Urothelium cell line (cell line): ENCODE results near the gene MCM10.
"Not testable (repeated sequence)": the region's sequence is repeated elsewhere in the genome, so short reads cannot be mapped to it uniquely, and the experiment has no call there.

Source experiments
- DNase-seq: peaks from one replicate; pipeline ENCODE4 v3.0.0; 2011; ENCODE audit warnings: low spot score, mixed read lengths
- FAIRE-seq: peaks from 2 replicates; lab custom pipeline; 2011; peaks lifted over from hg19 to GRCh38; lab: Jason Lieb, UNC

MCM10 gene

DNA sequence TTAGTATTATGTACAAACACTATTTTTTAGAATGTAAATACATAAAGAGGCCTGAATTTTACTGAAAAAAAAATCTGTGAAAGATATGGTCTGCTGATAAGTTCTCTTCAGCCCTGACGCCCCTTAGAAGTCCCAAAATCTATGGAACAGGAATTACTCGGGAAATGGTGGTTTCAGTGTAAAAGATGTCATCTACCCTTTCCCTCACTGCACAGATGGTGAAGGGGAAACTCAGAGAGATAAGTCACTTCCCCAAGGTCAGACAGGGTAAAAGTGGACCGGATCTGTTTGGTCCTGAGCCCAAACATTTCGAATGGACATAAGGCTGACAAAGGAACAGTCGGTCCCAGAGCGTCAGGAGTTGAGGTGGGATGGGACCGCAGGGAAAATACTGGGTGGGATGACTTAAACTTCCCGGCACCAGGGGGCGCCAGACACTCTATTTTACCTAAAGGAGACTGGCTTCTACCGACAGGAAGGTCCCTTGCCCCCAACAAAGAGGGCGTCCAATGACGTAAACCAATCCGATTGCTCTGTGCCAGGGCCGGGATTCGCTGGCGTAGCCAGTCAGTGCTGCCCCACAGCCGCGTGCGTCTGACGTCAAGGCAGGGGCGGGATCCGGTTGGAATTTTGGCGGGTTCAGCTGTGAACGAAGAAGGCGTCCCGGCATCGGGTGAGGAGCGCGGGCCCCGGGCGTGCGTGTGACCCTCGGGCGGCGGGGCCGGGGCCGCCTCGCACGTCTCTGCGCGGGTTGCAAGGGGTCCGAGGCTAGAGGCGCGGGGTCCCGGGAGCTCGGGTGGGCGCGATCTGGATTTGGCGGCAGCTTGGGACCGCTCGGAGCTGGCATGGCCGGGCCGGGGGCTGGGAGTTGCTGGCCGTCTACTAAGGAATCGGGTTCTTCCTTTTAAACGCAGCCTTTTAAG lies at the start of gene MCM10:
MCM10 (plus strand) TSS at position 625 of the 923 bp plus-strand sequence. CDS start 2,645 bp downstream, outside the sequence.
- DNase-seq (peak; percentile 99), FAIRE-seq (peak; percentile 95)

DNA sequence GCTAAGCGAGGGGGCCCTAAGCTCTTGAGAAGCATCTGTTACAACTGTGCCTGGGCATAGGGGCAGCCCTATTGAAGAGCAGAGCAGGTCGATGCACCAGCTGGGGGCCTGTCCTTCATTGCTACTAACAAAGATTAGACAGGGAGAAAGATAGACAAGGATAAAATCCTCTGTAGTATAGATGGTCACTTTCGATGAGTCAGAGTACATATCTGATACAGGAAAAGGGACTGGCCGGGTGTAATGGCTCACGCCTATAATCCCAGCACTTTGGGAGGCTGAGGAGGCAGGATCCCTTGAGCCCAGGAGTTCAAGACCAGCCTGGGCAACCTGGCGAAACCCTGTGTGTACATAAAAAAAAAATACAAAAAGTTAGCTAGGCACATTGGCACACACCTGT lies 47.8 kb upstream of the MCM10 start:
- FAIRE-seq, result no peak

DNA sequence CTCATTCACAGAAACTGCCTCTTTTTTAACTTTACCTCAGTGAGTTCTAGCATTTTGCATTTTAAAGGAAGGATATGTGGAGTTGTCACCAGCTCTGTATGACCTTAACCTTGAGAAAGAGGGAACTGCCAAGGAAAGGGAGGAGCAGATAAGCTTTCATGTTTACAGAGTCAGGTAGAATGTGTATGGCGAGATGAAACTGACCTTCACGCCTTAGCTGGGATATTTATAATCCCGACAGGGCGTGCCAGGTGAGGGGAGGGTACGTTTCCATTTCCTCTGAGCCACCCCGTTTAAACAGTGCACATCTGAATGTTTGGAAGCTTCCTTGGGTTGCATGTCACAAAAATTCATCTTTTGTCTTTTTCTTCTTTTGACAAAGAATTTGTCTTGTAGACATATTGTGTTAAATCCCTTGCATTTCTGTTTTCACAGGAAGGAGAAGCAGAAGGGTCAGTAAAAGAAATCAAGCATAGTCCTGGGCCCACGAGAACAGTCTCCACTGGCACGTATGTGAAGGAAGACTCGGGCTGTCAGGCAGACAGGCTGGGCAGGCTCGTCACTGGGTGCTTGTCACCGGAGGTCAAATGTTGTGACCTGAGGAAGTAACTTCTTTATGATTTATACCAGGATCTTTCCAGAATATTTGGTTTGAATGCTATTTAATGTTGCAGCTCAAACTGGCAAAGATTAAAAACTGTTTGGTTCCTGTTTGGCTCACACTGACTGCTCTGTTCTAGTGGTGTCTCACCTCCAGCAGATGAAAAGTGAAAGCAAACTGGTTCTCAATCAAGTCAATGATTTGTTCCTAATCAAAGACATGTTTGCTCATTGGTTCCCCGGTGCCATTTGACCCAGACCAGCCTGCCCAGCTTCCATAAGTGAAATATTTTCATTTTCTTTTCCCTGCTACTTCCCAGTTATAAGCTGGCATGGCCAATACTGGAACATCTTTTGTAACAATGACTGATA lies 45.2 kb upstream of the MCM10 start:
- DNase-seq, result no peak
- no peak for FAIRE-seq

More for the DNA sequence above, 47.8 kb upstream of the MCM10 start:
- DNase-seq, result no peak

GRCh38 chr10:13117841-13118783 lies 43.2 kb upstream of the MCM10 start:
- DNase-seq (no peak), FAIRE-seq (no peak)

DNA sequence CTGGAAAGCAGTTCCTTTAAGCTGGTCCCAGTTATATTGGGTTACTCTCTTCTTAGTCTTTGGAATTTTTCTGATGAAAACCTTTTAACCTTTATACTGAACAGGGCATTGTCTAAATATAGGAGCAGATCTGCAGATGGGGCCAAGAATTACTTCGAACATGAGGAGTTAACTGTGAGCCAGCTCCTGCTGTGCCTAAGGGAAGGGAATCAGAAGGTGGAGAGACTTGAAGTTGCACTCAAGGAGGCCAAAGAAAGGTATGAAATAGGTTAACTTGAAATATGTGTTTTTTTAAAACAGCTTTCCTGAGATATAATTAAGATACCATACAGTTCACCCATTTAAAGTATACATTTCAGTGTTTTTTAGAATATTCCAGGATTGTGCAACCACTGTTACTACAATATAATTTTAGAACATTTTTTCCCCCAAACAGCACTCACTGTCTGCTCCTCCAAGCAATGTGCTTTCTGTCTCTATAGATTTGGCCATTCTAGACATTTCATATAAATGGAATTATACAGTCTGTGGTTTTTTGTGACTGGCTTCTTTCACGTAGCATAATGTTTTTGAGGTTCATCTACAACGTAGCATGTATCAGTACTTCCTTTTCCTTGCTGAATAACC lies 42.5 kb upstream of the MCM10 start:
- no peak for DNase-seq
- FAIRE-seq, result no peak

DNA sequence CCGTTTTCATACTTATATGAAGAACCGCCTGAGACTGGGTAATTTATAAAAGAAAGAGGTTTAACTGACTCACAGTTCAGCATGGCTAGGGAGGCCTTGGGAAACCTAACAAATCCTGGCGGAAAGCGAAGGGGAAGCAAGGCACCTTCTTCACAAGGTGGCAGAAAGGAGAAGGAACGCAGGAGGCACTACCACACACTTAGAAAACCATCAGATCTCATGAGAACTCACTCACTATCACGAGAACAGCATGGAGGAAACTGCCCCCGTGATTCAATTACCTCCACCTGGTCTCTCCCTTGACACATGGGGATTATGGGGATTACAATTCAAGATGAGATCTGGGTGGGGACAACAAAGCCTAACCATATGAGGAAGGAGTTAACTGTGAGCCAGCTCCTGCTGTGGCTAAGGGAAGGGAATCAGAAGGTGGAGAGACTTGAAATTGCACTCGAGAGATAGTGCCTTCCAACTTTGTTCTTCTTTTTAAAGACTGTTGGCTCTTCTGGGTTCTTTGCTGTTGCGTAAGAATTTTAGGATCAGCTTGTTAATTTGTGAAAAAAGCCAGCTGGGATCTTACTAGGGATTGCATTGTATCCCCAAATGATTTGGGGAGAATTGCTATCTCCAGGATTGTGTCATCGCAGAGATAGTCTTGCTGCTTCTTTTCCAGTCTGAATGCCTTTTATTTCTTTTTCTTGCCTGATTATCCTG lies 40.4 kb upstream of the MCM10 start:
- DNase-seq (no peak), FAIRE-seq (no peak)

DNA sequence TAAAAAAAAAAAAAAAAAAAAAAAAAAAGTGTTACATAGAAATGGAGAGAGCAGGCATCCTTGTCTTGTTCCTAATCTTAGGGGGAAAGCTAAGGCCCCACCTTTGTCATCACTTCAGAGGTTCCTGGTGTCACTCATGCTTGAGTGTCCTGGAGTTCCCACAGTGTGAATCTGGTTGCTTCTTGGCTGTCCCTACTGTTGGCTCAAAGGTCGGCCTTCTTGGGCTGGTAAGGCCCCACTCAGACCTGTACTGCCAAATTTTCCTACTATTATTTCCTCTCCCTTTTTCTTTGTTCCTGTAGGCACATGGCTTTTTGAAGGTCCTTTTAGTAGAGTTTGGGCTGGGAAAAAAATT lies 39.9 kb upstream of the MCM10 start:
- DNase-seq (no peak), FAIRE-seq (no peak)

- DNase-seq, result no peak
- FAIRE-seq, result no peak
These were observed 24.7 kb upstream of the MCM10 start for GRCh38 chr10:13136651-13137050.

DNA sequence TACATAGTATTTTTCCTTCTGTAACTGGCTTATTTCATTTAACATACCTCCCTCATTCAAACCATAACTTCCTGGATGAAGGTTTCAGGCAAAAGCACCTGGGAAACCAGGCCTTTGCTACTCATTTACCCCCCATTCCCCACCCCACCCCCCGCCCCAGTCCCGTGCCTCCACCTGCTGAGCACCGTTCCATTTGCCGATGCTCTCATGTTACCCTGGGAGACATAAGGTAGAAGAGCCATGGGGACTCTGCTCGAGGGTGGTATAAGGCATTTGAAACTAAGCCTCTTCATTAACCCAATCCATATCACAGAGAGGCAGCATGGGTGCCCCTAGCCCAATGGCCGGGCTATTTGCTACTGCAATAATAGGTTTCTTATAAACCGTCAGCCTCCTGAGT lies 22.2 kb upstream of the MCM10 start:
- FAIRE-seq, result no peak
- DNase-seq, result no peak

- FAIRE-seq (no peak), DNase-seq (no peak)
These were observed 21.7 kb upstream of the MCM10 start for GRCh38 chr10:13139676-13140075.

- FAIRE-seq, result no peak
- DNase-seq, result no peak
These were observed 20.6 kb upstream of the MCM10 start for GRCh38 chr10:13140627-13141190.

- FAIRE-seq, result no peak
- DNase-seq, result no peak
These were observed 17.6 kb upstream of the MCM10 start for GRCh38 chr10:13143766-13144165.

DNA sequence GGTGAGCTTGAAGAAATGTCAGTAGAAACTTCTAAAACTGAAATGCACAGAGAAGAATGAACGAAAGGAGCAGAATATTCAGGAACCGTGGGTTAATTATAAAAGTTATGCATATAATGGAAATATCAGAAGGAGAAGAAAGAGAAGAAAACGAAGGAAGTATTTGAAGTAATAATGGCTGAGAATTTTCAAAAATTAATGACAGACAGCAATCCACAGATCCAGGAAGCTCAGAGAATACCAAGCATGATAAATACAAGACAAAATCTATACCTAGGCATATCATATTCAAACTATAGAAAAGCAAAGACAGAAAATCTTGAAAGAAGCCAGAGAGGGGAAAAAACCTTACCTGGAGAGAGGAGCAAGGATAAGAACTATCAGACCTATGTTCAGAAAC lies 16.5 kb upstream of the MCM10 start:
- DNase-seq, result no peak
- no peak for FAIRE-seq

- DNase-seq (no peak), FAIRE-seq (no peak)
These were observed 15.0 kb upstream of the MCM10 start for GRCh38 chr10:13146379-13146778.

- DNase-seq (no peak), FAIRE-seq (no peak)
These were observed 14.2 kb upstream of the MCM10 start for GRCh38 chr10:13147161-13147560.

GRCh38 chr10:13152296-13152695 lies 9.1 kb upstream of the MCM10 start:
- DNase-seq, result no peak
- FAIRE-seq, result no peak

- DNase-seq, FAIRE-seq: not testable (repeated sequence)
These were observed 5.5 kb upstream of the MCM10 start for GRCh38 chr10:13155860-13156259.

DNA sequence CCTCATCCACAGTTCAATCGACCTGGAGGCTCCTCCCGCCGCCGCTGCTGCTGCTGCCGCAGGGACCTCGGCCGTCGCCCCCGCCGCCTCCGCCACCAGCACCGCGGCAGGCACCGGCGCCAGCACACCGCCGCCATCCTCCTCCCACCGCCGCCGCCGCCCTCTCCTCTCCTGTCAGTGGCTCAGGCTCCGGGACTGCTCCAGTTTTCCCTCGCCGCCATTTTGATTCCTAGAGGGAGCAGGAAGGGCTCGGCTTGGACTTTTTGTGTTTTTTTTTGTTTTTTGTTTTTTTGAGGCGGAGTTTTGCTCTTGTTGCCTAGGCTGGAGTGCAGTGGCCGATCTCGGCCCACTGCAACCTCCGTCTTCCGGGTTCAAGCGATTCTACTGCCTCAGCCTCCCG lies 3.0 kb upstream of the MCM10 start:
- FAIRE-seq, result no peak
- DNase-seq, result no peak

DNA sequence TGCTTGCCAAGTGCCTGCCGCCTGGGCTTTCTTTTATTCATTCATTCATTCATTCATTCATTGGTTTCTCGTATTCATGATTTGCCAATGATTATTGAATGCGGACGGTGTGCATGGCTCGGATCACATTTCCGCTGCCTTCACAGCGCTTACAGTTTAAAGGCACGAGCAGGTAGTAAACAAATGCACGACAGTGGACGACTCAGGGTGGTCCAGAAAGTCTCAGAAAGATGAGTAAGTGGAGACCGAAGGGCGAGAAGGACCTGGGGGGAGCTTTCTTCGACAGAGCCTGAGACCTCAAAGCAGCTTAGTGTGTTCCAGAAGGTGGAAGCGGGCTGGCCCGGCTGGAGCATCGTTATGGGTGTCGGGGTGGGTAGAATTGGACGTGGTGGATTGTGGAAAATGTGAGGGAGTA lies 506 bp downstream of the MCM10 start:
- DNase-seq, result peak; percentile 38
- FAIRE-seq, result no peak
